Right kidney (tissue), 1 donor: ENCODE measurements around the gene DDX1.
A peak's percentile ranks its signal among the peaks of the same experiment; 100 is the strongest.

Experiments
- DNase-seq: peaks from one replicate; pipeline ENCODE4 v3.0.0-alpha.2; 2016

Gene DDX1

DNA sequence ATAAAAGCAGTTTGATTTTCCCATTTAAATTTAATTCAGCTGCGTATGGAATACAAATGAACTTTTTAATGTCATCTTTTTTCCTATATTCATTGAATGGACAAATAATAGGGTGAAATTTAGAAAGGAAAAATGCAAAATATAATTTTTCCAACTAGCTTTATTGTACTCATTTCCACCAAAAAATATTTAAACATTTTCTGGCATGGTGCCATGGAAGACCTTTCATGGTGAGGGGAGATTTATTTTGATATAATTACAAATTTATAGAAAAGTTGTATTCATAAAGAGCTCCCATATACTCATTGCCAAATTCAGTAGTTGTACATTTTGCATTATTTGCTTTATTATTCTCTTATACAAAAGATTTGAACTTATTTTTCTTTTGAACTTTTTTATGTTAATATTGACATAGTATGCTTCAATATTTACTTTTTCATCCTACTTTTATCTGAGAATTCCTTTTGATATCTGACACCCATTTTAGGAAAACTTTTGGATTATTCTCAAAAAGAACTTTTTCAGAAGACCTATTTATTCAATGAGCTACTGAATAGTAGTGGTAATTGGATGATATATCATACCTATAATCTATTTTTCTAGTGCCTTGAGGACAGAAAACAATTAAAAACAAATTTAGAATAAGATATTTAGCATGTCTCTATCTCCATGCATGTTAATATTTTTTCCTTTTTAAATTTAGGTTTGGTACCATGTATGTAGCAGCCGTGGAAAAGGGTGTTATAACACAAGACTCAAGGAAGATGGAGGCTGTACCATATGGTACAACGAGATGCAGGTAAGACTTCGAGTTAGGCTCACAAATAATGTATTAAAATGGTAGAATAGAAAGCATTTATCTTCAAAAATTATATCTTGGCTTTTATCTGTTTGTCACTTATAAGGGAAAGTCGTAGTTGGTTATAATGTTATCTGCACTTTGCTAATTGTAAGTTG lies 37.5 kb downstream of the DDX1 start:
- no peak for DNase-seq

- no peak for DNase-seq
Measured at GRCh38 chr2:15630121-15630977, 38.7 kb downstream of the DDX1 start.

DNA sequence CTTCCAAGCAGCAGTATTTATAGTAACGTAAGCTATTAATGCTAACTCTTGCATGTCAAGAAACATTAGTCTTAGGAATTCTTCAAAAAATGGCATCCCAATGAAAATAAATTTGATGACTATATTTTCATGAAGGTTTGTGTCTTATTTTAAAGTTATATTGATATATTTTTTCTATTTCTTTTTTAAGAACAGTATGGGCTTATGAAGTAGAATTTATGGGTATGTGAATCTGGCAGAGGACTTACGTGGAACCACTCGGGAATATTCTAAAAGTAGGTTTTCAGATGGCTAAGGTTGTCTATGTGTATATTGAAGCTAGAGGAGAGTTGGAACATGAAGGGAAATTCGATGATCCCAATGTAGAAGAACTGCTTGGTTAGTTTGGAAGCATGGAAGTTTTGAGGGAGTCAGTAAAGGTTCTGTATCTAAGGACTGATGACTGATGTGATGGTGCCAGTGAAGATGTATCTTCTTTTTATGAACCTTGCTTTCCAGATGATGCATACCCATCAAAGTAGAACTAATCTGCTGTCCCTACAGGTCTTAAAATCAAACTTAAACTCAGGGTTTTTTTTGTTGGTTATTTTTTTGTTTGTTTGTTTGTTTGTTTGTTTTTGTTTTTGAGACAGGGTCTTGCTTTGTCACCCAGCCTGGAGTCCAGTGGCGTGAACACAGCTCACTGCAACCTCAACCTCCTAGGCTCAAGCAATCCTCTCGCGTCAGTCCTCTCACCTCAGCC lies 39.5 kb downstream of the DDX1 start:
- DNase-seq, result no peak

GRCh38 chr2:15631883-15632282 lies 40.2 kb downstream of the DDX1 start:
- DNase-seq, result no peak

DNA sequence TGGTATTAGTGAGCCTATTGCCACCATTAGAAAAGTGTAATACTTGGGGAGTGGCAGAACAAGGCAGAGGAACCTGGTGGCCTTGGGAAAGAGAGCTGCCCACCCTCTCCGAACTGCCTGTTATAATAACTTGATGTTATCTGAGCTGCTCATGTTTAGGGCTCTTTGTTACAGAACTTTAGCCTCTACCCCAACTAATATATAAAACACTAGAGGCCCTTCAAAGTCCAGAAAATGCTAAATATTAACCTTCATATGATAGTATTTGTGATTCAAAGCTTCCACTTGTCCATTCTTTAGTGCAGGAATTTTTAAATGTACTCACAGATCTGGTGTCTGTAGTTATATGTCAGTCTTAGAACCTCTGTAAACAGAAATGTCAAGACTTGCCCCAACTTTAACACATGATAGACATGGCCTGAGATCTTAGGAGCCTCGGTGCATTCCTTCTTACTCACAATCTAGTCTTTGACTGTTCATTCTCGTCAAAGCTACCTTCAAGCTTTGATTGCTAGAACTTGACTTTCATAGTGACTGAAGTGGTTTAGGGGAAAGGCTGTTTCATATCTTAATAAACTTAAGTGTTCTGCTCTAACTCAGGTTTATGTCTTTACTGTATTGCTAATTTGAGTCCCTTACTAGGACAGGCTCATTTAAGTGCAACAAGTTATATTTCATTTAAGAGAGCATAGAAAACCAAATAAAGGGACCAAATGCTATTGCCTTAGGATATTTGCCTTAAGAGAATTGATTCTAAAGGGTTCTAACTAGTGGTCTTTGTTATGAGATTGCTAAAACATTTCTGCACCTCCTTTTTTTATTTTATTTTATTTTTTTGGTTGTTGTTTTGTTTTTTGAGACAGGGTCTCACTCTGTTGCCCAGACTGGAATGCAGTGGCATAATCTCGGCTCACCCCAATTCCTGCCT lies 41.6 kb downstream of the DDX1 start:
- DNase-seq, result no peak

DNA sequence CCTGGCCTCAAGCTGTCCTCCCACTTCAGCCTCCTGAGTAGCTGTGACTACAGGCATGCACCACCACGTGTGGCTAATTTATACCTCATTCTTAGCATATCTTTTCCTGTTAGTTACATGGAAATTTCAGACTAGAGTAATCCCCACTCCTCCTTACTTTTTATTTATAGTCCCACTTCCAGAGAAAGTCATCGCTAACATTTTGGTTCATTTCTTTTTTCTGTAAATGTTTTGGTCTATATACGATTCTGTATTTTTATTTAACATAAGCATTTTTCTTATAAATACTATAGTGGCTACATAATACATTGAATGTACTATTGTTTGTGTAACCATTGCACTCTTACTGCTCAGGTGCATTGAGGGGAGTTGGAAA lies 42.3 kb downstream of the DDX1 start:
- no peak for DNase-seq

DNA sequence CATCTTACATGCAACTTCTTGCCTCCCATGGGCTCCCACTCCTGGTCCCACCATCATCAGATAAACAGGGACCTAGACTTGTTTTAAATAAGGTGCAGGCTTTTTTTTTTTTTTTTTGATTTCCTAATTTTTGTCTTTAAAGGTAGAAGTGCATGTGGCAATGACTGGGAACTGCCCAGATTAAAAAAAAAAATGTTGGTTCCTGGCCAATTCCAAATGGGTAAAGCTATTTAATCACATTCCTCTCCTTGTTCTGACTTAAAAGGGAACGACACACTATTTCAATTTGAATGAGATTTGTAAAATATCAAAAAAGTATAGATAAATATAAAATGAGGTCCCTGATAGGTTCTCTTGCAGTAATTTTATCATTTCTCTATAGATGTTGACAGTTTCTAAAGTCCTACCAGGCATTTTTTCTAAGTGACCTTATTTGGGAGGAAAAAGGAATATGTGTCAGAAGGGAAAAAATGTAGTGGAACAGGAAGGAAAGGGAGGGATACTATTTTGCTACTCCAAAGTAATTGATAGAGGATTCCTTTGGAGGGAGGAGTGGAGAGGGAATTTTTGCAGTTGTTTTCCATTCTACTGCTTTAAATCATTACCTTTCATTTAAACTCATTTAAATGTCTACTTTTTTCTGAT lies 43.3 kb downstream of the DDX1 start:
- no peak for DNase-seq

DNA sequence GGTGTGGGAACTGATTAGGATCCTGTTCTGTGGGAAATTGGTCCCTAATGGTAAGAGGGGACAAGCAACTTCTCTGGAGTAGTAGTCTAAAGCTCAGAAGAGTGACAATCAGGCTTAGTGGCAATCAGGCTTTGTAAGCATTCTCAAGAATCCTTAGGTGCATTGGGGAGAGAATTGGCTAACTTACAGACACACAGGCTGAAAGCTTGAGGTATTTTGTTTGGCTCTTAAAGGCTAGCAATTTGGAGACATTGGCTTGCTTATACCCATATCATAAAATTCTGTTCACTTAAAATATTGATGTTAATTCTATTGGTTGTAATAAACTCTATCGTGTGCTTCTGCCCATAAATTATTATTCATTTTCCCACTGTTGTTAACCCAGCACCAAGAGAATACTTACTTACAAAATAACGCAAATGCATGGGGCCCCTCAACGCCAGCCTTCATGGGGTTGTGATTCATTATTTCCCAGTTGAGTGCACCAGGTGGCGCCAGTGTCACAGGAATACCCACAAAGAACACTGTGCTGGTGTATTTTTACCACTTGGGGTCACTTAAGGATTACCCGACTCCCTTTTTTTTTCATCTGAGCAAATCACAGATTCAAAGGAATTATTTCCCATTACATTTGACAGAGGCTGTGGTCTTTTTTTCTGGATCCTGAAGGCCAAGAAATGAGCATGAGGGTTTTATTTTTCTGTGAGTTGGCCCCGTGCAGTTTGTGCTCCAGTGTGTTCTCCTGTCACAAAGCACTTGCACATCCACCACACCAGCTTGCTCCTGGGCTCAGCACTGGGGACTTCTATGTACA lies 45.5 kb downstream of the DDX1 start:
- DNase-seq, result peak; percentile 68

DNA sequence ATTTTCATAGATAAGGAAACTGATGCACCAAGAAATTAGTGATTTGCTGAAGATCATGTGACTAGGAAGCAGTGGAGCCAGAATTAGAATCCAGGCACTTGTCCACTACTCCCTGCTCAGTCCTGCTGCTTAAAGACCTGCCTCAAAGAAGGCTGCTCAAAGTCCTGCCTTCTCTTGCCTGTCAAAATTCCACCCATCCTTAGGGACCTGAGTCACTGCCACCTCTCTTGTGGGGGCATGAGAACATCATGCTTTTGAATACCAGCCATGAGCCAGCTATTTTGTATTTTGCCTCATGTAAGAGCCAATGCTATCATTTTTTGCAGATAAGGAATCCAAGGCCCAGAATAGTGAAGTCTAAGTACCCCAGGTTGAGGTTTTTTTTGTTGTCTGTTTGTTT lies 47.1 kb downstream of the DDX1 start:
- no peak for DNase-seq

DNA sequence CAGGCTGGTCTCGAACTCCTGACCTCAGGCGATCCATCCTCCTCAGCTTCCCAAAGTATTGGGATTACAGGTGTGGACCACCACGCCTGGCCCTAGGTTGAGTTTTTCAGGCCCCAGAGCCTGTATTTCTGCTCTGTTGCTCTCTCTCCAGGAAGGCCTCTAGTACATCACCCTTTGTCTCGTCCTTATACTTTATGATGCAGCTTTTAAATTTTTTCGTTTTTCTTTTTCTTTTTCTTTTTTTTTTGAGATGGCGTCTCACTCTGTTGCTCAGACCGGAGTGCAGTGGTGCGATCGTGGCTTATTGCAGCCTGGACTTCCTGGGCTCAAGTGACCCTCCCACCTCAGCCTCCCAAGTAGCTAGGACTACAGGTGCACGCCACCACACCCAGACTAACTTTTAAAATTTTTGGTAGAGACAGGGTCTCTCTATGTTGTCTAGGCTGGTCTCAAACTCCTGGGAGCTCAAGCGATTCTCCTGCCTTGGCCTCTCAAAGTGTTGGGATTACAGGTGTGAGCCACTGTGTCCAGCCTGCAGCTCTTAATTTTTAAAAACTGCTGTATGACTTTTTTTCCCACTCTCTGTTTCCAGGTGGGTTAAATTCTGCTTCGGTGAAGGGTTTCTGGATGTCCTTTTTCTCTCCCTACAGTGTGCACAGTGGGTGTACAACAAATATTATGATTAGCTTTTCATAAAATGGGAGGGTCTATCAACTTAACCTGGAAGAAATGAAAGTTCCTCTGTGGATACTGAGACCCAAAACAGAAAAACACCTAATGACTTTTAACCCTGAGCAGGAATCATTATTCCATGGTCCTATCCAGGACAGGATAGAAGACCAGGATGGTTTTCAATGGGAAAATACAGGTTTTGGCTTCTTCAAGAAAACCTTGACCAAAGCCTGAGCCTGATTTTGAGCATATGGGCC lies 47.9 kb downstream of the DDX1 start:
- no peak for DNase-seq

GRCh38 chr2:15640261-15640711 lies 48.6 kb downstream of the DDX1 start:
- DNase-seq, result no peak

- no peak for DNase-seq
Measured at GRCh38 chr2:15640784-15641183, 49.1 kb downstream of the DDX1 start.

DNA sequence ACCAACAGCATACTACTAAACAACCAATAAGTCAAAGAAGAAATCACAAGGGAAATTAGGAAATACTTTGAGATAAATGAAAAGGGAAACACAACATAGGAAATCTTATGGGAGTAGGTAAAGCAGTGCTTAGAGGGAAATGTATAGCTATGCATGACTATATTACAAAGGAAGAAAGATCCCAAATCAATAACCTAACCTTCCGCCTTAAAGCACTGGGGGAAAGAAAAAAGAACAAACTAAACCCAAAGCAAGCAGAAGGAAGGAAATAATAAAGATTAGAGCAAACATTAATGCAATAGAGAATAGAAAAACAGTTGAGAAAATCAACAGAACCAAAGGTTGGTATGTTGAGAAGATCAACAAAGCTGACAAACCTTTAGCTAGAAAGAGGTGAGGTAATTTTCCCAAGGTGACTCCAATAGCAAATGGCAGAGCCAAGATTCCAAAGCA lies 49.9 kb downstream of the DDX1 start:
- no peak for DNase-seq

- peak; percentile 64 for DNase-seq
Measured at GRCh38 chr2:15642011-15642814, 50.5 kb downstream of the DDX1 start.

- peak; percentile 52 for DNase-seq
Measured at GRCh38 chr2:15642815-15643500, 51.3 kb downstream of the DDX1 start.

GRCh38 chr2:15643791-15644585 lies 52.3 kb downstream of the DDX1 start:
- no peak for DNase-seq
